GM21526 (cell line): Measurements from ENCODE around the gene TIMP3.
"Not testable (repeated sequence)": the region's sequence is repeated elsewhere in the genome, so short reads cannot be mapped to it uniquely, and the experiment has no call there.

Experiments
- ATAC-seq: cut with Tn5 transposase; IDR thresholded peaks from one replicate; pipeline ENCODE4 v1.9.1; 2021; ENCODE audit warnings: moderate library complexity; ENCODE audit not compliant: unreplicated experiment, low FRiP score

The TIMP3 gene

GRCh38 chr22:32801537-32802236, at the start of gene TIMP3:
TIMP3 (plus strand) TSS chr22:32801705; CDS start chr22:32802002, 297 bp downstream.
- no peak for ATAC-seq

- no peak for ATAC-seq
These were observed 49.2 kb upstream of the TIMP3 start for GRCh38 chr22:32752326-32752725.

GRCh38 chr22:32752816-32753520, 48.5 kb upstream of the TIMP3 start:
- no peak for ATAC-seq

GRCh38 chr22:32753591-32753990, 47.9 kb upstream of the TIMP3 start:
- ATAC-seq, result no peak

GRCh38 chr22:32754413-32755041, 47.0 kb upstream of the TIMP3 start:
- ATAC-seq, result no peak

- not testable (repeated sequence) for ATAC-seq
These were observed 44.3 kb upstream of the TIMP3 start for GRCh38 chr22:32757086-32757762.

DNA sequence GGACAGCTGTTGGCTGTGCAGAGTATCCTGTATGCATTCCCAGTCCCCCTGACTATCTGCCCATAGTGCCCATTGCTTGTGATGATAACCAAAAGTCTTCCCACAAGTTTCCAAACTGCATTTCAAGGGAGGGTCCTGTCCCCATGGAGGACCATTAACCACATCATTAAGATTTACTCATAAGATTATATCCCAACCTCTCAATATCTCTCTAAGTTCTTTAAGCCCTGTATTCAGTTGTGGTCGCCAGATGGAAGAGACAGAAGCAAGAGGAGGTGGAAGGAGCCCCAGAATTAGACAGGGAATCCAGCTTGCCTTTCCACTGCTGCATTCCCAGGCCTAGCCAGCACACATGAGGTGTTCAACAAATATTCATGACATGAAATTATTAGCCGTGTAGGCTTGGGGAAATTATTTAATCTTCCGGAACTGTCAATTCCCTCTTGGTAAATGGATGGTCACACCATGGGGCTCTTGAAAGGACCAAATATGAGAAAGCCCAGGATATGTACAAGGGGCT, 42.6 kb upstream of the TIMP3 start:
- ATAC-seq, result no peak

- no peak for ATAC-seq
These were observed 41.1 kb upstream of the TIMP3 start for GRCh38 chr22:32760396-32760795.

GRCh38 chr22:32760815-32761214, 40.7 kb upstream of the TIMP3 start:
- no peak for ATAC-seq

DNA sequence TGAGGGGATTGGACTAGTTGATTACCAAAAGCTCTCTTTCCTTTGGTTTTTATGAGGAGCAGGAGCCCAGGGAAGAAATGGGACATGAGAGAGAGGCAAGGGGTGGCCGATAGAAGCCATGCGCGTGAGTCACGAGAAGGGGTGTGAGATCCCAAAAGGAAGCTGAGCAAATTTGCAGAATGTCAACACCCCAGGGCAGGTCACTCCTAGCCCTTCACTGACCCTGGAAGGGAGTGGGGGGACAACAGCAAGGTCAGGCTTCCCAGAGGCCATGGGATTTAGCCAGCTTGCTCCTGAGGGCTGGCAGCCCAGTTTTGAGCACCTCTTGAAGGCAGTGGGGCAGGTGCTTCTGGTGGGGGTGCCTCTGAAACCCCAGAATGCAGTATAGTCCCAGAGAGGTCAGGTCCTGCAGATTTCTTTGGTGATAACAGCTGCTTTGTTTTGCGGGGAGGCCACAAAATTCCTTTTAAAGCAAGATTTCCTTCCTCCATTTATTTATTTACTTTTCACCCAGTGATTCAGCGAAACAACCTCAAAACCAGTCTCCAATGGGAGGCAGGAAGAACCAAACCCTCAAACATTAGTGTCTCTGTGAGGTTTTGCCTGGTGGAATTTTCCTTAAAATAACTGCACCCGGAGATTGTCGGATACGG, 40.1 kb upstream of the TIMP3 start:
- no peak for ATAC-seq

DNA sequence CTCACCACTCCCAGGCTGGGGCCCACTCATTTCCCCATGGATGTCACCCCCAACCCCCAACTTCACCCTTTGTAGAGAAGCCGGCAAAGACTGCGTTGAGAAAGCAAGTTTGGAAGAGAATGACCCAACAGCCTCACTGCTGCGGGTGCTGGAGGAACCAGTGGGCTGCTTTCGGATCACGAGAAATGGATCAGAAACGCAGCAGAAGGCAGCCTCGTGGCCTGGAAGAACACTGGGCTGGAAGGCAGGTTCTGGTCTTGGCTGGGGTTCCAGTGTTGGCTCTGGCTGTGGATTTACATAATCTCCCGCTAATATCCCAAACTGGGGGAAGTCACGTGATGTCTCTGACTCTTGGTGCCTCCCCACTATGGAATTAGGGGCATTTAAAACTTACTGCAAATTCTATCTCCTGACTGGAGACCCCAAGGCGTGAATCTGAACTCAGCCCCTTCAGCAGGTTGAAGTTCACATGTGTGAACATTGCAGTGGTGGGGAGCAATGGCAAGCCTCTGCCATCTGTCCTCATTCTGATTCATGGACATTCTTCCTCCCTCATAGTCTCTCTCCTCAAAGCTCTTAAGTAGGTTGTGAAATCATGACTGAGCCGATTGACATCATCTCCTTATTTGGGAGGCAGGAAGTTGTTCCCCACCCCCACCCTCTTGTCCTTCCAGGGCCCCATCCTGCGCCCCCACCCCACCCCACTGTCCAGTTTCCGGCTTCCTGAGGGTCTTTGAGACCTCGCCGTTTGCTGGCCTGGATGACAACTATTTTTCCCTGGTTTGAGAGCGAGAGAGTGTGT, 37.0 kb upstream of the TIMP3 start:
- ATAC-seq, result no peak

DNA sequence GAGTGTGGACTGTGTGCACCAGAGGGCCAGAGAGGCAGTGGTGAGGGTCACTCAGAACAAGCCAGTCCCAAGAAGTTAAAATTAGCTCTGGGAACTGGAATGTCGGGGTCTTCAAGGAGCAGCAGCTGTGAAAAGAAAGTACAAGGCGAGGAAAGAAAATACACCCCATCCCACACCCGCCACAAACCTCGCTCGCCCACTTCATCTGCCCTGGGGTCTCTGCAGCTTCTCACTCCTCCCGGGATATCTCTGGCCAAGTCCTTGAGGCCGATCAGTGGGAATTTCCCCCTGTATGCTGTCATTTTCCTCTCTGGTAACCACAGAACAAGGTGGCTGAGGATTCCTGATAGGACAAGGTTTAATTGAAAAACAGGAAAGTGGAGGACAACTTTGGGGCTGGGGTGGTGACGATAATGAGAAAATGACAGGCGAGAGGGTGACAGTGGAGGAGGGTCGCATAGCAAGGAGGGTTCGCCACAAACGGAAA, 36.3 kb upstream of the TIMP3 start:
- ATAC-seq, result no peak

DNA sequence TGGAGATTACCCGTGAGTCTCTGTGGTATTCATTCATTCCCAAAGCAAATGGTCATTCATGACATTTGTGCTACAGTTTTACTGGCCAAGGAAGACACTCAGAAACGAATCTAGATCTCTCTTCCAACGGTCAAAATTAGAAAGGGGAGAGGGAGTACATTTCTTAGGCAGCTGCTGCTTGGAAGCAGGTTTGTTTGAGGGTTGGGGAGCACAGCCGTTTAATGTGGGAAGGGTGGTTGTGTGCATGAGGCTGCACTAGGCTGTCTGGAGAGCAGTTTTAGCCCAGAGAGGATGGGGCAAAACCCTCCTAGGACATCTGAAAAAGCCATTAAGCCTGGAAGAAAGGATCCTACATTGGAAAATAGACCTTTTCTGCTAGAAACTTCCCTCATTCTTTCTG, 29.7 kb upstream of the TIMP3 start:
- no peak for ATAC-seq

GRCh38 chr22:32775957-32776356, 25.5 kb upstream of the TIMP3 start:
- ATAC-seq, result no peak

DNA sequence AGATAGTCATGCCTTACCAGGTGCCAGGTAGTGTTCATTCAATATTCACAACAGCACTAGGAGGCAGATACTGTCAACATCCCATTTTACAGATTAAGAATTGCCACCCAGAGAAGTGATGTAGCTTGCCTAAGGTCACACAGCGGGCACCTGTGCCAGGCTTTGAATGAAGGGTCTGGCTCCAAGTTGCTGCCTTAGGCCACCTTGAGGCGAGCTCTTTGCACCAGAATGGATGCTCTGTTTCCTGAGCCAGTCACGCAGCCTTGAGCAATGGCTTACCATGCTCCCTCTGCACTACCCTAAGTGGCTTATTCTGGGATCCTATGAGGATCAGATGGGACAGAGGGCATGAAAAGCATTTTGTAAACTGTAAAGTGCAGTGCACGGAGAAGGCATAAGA, 25.1 kb upstream of the TIMP3 start:
- no peak for ATAC-seq

GRCh38 chr22:32776802-32777201, 24.7 kb upstream of the TIMP3 start:
- ATAC-seq, result no peak

DNA sequence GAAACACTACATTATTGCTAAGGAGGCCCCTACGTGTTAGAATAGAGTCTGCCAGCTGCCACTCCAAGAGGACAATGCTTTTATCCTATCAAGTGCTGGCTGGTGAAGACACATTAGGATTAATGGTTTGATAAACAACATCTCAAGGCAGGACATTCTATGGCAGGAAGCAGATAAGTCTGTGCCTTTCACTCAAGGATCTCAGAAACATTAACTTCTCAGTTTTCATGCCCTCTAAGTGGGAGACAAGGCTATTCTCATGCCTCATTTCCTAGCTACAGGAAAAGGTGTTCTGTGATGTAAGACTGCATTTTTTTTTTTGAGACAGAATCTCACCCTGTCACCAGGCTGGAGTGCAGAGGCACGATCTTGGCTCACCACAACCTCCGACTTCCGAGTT, 23.5 kb upstream of the TIMP3 start:
- ATAC-seq, result no peak

DNA sequence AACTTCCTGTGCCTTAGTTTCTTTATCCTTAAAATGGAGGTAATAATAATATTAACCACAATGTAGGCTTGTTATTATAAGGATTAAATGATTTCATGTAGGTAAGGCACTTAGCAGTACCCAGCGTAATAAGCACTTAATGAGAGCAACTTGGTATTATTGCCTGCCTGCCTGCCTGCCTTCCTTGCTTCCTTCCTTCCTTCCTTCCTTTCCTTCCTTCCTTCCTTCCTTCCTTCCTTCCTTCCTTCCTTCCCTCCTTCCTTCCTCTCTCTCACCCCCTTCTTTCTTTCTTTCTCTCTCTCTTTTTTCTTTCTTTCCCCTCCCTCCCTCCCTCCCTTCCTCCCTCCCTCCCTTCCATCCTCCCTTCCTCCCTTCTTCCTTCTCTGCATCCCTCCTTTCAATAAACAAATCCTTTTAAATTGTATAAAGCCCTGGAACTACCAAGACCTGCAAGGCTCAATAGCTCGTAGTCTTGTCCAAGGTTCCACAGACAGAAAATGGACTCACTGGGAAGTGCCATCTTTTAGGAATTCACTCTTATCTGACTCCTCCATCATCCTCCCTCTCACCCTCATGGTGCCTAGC, 20.7 kb upstream of the TIMP3 start:
- no peak for ATAC-seq

- no peak for ATAC-seq
These were observed 19.8 kb upstream of the TIMP3 start for GRCh38 chr22:32781695-32782094.
